T-helper 1 cell treated with Interleukin-12 subunit alpha and Interleukin-12 subunit beta and Interleukin-4 antibody, amounts not matched to agents 30 ng/mL and 1 ng/mL, for 36 hours (primary cell): Measurements from ENCODE around the gene FGF1. TPM values are rescaled to one million over a fixed set of nuclear protein-coding genes. Genes with fewer than 3 reads are reported as not detected.

Experiments
- intact Hi-C: fragments of 100-400 bp; cut with micrococcal nuclease; formaldehyde crosslinking; loops from one replicate; pipeline ENCODE4 v1.15.1; 2024
- total RNA-seq: library from RNA; stranded (reverse); gene quantifications from 2 replicates; pipeline ENCODE4 v1.2.3, GENCODE V29; 2022

Gene FGF1
- total RNA-seq, 1 donor from 2014 or later = not detected

DNA sequence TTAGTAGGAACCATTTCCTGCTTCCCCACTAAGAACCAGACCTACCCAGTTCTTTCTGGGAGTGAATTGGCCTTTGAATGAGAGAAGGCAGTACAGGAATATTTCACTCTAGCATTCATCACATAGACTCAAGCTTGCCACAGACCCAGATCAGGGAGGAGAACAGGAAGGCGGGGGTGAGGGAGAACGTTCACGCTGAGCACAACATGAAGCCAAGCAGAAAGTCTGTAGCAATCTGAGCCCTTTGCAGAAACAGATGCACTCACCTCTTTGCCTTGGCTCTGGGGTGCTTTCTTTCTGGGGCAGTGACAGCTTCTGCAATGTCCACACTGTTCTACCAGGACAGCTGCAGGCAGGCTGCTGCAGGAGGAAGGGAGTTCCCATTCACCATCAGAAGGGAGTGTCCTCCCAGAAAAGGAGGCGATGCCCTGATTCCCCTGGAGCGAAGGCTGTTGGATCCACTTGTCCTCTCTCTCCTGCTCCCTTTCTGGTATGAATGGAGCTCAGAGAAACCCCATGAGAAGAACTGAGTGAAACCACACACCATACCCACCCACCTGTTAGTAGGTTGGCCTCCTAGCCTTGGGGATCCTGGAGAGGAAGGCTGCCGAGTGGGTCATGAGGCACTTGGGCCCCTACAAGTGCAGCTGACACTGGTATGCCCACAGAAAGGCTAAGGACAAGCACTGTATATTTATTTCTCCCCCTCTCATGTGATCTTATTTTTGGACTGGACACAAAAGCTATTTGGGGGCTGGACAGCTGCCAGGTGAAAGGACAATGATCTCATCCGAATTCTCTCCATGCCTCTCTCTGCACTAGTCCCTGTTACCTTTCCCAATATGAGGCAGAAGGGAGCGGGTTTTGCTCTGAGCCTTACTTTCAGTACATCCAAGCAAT, 11.7 kb upstream of the FGF1 start:
- intact Hi-C loops = loop anchor here (2.0 kb wide), 1 partner anchor 149 kb away; no protein-coding TSS in a partner anchor

DNA sequence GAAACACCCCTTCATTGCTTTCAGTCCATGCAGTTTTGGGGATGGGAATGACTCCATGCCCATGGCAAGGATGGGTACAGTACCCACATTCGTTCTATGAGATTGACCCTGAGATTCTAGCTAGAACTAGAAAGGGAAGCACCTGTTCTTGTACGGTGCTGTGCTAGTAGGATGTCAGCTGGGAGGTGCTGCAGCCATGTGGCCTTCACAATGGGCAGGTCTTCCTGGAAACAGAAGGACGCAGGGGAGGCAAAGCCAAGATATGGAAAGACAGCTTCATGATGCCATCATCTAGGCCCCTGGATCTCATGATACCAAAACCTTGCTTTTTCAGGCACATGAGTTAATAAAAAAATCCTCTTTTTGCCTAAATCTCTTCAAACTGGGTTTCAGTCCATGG, 10.5 kb upstream of the FGF1 start:
- intact Hi-C loops = no loop called here

DNA sequence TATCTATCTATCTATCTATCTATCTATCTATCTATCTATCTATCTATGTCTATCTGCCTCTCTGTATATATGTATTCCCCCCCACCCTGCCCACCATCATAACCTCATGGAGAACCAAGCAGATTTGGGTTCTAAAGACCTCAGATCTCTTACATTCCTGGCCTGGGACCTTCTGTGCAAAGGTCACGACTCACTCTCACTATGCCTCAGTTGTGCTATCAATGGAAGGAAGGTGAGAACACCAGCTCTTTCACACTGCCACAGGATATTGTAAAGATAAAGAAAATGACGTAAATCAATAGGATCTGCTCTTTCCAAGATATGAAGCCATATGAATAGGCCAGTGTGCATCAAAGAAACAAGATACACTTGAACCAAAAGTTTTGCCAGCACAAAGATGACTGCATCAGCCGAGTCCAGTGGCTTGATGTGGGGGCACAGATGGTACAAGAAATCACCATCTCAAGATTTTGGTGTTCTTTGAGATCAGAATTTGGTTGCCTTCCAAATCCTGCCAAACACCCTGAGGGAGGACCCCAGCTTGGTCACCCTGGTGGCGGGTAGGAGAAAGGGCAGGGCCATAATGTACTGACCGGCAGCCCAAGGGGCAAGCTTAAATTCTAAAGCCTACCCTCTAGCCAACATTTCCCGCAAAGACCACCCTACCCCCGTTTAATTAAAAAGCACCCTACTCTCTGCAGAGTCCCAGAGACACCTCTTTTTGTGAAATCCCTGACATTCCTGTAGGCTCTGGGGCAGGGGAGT, 8.4 kb upstream of the FGF1 start:
- intact Hi-C loops = no loop called here

DNA sequence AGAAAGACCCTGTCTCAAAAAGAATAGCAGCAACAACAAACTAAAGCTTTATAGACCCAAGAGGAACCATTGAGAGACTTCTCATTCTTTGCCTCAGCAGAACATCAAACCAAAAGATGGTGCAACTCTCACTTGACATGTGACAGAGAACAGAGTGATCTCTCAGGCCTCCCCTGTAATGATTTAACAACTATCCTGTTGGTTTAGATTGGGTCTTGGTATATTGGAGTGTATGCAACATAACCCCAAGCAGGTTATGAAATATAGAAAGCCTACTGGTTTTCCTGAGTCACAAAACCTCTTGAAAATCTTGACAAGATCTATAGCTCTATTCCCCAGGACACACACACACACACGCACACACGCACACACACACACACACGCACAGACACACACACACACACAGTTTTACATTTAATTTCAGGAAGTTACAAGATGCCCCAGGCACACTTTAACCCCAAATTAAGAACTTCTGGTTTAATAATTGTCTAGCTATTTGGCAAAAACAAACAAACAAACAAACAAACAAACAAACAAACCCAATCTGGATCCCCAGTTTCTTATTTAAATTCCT, 6.5 kb upstream of the FGF1 start:
- intact Hi-C loops = no loop called here

DNA sequence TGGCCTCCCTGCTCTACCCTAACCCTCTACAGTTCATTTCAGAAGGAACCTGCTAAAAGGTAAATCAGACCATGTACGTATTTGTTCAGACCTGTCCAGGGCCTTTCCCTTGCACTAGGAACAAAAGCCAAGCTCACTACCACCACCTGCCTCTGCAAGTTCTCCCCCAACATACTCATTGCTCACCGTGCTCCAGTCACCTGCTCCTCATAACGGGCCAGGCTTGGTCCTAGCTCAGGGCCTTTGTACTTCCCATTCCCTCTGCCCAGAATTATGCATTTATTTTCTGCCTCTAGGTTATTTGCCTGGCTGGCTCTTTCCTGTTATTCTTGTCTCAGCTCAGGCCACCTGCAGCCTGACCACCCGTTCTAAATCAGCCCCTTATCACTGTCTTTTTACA, 4.8 kb upstream of the FGF1 start:
- intact Hi-C loops = no loop called here

DNA sequence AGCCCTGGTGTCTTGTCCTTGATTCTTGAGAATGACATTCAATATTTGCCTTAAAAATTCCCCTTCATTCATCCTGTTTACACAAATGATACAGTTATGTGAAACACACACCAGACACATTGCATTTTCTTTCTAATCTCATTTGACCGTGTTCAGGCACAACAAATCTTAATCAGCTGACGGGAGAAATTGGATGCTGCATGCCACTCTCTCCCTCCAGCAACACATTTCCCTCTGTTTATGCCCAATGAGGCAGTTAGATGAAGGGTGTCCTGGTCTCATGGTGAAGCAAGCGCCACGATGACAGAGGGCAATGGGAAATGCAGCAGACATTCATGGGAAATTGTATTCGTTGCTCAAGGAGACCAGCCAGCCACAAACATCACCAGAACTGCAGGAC, 3.2 kb upstream of the FGF1 start:
- intact Hi-C loops = no loop called here

DNA sequence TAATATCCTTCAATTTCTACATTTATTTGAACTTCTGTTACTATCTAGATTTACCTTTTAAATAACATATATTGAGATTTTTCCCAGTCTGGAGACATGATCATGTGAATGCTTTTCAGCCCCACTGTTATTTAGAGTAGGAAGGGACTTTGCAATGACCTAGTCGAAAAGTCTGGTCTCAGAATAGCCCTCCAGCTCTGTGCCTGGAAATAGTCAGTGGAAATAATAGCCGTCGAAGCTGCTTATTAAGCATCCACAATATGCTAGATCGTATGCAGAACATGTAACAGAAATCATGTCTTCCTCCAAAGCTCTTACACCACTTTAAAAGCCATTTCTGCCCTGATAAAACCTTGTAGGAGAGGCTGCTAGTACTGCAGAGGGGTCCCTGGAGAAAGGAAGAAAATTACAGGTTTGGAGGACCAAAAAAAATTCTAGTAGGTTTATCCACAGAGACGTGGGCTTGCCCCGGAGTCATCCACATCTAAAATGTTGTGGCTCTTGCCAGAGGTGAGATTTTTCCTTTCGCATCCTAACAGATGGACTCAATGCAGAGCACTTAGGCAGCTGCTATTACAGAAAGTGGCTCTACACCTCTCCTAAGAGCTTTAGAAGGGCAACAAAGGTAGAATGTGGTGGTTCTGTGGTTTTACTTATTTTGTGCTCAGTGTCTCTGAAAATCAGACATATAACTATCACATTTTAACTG, 2.5 kb upstream of the FGF1 start:
- intact Hi-C loops = no loop called here

DNA sequence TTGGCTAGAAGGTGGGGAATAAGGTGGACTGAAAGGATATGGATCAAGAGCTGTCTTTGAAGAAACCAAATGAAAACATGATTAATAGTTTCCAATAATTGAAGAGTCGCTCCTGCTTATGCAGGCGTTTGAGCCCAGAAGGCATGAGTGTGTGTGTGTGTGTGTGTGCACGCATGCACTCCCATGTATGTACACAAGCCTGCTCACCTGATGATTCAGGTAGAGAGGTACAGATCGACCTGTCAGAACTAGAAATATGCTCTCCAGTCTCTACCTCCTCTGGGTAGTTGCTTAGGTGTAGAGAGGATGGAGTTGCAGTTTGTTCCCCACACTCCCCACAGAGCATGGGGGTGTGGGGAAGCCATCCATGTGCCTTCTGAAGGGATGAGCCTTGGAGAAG, 1.1 kb upstream of the FGF1 start:
- intact Hi-C loops = no loop called here

DNA sequence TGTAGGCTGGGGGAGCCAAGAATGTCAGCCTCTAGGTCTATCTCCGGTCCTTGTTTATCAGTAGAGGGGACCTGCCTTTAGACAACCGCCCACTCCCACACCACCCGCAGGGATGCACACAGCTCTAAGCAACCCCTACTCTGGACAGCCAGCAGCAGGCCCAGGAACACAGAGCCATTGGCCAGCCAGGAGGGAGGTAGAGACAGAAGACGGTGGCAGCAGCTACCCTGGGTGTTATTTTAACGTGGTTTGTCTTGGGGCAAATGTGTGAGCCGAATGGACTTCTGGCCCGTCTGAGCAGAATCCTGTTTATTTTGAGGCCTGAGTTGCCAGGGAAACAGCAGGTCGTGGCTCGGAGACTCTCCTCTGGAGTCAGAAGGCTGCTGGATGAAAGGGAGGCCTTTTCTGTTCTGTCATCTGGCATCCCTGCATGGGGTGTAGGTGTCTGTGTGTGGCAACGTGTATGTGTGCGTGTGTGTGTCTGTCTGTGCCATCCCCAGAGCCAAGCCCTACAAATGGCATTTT, 382 bp upstream of the FGF1 start:
- intact Hi-C loops = no loop called here

DNA sequence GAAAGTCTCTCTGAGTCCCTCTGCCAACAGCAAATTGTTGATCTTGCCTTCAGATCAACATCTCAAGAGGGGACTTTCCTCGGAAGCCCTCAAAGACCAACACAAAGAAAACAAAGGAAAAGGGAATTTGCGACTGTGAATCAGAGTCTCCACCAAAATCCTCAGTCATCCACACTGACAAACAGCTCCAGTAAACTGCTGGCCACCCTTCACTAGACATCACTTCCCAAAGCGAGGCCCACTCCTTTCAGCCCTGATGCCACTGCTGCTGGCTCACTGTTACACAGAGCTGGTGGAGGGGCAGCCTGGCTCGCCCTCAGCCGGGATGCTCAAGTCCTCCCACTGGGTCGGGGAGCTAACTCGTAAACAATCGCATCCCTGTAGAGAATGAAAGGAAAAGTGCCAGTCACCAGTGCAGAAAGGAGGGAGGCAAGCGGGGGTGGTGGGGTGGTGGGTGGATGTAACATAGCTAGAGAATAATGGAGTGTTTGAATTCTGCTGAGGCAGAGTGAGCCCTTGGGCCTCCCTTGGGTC, 1.3 kb downstream of the FGF1 start:
- intact Hi-C loops = no loop called here

DNA sequence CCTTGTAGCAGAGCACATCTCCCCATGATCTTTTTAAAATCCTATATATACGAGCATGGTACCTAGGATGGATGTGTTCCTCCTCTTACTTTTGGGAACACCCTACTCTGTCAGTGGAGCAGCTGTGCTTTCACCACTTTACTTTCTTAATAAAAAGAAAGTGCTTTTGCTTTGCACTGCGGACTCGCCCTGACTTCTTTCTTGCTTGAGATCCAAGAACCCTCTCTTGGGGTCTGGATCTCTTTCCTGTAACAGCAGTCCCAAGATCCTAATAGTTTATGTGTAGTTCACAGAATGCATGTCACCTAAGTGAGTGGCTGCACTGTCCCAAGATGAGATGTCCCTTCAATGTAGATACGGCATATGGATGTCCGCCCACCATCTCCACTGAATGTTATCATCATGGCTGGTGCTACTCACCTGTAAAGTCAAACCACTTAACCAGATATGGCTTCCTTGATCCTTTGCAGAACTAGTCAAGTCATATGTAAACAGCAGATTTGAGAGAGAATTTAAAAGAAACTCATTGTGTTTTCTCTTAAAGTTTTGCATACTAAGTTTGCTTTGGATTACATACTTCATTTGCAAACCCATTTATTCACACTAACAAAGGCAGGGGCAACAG, 1.9 kb downstream of the FGF1 start:
- intact Hi-C loops = no loop called here

DNA sequence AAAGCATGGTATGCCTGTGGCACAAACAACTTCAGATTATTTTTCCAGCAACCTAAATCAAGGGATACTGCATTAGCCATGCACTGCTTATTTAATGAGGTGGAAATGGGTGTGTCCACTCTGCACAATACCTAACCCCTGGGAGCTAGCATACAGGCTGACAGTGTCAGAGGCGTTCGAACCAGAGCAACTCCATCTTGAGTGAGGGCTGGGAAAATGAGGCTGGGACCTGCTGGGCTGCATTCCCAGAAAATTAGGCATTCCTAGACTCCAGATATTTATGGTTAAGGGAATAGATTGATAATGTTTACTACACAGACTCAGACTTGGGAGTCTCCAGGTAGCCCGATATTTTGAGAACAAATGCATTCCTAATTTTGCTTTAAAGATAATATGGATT, 2.8 kb downstream of the FGF1 start:
- intact Hi-C loops = no loop called here

DNA sequence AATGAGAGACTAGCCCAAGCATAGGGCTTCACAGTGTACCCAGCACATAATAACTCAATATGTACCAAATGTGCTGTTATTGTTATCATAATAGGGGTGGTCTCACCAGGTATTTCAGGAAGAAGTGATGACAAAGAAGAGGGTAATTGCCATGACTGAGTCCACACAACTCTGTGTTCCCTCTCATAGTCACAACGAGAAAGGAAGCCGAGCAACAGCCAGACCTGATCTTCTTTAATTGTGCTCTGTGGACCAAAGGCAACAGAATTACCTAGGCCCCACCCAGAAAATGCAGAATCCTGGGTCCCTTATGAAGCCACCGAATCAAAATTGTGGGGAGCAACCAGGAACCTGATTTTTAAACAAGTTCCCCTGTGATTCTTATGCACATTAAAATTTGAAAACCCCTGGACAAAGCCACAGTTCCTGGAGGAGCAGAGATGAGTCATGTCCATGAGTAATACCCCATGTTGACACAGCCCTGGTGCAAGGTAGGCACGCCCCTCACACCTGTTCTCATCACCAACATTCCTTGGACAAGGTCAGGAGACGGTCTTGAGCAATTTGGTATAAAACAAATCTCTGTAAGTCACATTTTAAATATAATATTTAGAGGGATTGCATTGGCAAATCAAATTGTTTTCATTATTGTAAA, 5.2 kb downstream of the FGF1 start:
- intact Hi-C loops = no loop called here

DNA sequence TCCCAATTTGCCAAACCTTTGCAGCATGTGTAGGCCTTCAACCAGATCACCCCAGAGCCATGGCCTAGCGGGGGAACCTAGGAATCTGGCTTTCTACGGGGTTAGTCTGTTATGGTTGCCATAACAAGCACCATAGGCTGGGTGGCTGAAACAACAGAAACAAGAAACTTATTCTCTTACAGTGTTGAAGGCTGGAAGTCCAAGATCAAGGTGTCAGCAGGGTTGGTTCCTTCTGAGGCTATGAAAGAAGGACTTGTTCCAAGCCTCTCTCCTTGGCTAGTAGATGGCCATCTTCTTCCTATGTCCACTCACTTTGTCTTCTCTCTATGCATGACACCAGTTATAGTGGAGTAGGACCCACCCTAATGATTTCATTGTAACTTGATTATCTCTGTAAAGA, 6.1 kb downstream of the FGF1 start:
- intact Hi-C loops = no loop called here

DNA sequence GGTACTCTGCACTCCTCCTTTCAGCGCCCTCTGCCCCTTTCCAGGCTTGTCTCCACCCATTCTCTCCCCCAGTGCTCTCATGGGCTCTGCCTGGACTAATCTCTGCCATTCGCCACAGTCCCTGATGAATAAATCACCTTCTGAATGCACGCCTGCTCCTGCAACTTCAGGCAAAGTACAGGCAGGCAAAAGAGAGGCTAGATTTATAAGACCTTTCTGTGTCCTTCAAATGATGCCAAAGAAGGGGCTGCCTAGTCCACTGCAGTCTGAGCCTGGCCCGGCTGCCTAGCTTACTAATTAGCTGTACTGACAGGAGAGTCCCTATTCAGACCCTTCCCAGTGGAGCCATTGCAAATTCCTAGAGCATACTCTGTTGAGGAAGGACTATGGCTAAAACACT, 7.4 kb downstream of the FGF1 start:
- intact Hi-C loops = no loop called here

DNA sequence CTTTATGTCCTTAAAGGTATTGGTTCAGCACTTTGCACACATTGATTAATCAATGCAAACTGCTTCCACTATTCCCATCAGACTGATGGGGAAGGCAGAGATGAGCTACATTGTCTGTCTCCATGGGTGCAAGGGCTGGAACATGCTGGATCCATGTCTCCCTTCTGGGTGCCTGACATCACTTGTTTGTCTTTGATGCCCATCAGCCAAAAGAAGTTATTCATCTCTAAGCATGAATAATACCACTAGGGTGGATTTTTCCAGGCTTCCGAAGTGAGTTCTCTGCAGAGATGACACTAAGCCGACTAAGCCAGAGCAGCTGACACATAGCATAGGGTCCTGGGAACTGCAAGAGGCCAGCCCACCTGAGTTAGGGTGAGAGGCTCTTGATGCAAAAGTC, 8.7 kb downstream of the FGF1 start:
- intact Hi-C loops = no loop called here

DNA sequence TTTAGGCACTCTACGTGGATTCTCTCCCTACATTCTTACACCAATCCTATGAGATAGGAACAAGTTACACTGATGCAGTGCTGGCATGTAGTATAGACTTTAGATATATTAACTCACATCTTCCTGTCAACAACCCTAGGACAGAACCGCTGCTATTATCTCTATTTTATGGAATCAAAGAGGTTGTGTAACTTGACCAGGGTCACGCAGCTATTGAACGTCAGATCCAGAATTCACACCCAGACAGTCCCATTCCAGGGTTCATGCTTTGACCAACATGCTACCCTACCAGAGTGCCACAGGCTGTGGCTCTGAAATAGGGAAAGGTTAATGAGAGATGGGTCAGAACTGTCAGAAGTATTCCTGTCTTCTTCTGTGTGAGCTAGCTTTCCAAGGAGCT, 9.6 kb downstream of the FGF1 start:
- intact Hi-C loops = no loop called here

DNA sequence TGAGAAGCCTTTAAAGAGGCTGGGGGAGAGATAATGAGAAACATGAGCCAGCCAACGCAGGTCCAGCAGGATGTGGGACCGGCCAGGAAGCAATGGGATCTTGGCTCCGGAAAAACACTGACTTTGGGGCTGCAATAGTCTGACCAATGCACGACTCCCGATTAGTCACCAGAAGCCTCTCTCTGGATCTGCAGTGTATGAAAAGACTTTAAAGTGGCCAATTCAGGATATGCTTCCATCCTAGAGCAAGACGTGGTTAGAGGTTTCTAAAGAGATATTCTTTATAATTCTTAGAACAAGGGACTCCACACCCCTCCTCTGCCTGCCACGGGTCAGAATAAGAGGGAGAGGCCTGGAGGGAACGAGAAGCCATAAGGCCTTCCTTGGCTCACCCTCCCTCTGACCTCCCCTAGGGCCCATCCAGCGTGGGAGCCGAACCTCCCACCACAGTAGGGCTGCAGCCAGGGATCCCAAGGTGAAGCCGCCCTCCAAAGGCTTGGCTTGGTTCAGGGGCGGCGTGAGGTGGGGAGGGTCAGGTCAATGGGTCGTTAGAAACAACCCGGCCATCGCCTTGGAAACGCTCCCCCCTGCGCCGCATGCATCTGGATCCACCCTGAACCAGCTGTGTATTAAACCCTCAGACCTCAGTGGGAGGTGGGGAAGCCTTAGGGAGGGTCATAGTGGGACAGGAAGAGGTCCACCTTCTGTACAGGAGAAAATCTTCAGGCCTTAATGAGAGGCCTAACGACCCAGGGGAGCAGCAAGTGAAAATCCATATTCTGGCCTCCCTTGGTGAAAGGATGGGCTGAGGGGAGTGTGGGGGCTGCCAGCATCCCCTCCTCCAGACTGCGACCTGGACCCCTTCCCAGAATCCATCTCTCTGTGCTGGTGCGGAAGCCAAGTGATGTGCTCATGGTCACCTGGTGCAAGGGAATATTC, 11.1 kb downstream of the FGF1 start:
- intact Hi-C loops = no loop called here

DNA sequence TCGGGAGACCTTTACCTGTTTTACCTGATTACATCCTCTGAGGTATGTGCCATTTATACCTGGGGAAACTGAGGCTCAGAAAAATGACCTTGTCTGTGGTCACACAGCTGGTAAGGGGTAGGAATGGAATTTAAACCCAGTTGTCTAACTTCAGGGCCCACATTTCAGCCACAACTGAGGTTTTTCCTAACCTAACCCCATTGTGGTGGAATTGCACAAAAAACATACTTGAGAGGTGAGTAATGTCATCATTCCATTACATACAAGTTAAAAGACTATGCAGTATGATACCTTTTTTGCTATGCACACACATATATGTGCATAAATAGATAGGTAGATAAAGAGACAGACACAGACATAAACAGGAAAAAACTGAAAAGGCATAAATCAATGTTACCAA, 14.1 kb downstream of the FGF1 start:
- intact Hi-C loops = no loop called here
